ENCODE data around the gene BMP10. TPM values are rescaled to one million over a fixed set of nuclear protein-coding genes. Genes with fewer than 3 reads are reported as not detected.
A peak's percentile ranks its signal among the peaks of the same experiment; 100 is the strongest.

BMP10 gene
- total RNA-seq, 4 donors from 2014 or later, result not detected

DNA sequence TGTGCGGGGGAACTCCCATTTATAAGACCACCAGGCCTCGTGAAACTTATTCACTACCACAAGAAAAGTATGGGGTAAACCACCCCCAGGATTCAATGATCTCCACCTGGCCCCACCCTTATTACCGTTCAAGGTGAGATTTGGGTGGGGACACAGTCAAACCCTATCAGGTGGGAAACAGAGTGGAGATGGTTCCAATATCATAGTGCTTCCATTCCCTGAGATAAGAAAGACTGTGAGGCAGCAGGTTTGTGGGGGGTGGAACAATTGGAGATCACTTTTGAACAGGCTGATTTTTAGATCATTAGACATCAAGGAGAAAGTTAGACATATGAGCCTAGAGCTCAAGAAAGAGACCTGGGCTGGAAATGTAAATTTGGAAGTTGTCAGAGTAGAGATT is 42.2 kb upstream of the BMP10 start:
- DNase-seq (ENCODE audit: low spot score), result no peak
- TF ChIP-seq, protein P1, sequence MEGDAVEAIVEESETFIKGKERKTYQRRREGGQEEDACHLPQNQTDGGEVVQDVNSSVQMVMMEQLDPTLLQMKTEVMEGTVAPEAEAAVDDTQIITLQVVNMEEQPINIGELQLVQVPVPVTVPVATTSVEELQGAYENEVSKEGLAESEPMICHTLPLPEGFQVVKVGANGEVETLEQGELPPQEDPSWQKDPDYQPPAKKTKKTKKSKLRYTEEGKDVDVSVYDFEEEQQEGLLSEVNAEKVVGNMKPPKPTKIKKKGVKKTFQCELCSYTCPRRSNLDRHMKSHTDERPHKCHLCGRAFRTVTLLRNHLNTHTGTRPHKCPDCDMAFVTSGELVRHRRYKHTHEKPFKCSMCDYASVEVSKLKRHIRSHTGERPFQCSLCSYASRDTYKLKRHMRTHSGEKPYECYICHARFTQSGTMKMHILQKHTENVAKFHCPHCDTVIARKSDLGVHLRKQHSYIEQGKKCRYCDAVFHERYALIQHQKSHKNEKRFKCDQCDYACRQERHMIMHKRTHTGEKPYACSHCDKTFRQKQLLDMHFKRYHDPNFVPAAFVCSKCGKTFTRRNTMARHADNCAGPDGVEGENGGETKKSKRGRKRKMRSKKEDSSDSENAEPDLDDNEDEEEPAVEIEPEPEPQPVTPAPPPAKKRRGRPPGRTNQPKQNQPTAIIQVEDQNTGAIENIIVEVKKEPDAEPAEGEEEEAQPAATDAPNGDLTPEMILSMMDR (IDR thresholded peaks at IDR 0.05), result no peak
- ATAC-seq (ENCODE audit: low FRiP score), result no peak

DNA sequence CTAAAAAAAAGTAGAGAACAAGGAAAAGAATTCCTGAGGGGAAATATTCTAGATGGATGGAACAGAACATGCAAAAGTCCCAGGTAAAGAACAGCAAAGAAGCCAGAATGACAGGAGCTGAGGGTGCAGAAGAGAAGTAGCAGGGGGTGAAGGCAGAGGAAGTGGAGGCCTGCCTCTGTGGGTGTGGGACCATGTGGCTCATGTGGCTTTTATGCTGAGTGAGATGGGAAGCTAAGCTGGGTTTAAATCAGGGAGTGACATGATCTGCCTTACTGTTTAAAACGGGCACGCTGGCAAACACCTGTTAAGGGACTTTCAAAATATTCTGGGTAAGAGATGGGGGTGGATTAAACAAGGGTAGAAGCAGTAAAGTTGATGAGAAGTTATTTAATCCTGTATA is 41.5 kb upstream of the BMP10 start:
- ATAC-seq (ENCODE audit: low FRiP score), result no peak
- TF ChIP-seq, protein P1 (IDR thresholded peaks at IDR 0.05), result no peak
- DNase-seq (ENCODE audit: low spot score), result no peak

DNA sequence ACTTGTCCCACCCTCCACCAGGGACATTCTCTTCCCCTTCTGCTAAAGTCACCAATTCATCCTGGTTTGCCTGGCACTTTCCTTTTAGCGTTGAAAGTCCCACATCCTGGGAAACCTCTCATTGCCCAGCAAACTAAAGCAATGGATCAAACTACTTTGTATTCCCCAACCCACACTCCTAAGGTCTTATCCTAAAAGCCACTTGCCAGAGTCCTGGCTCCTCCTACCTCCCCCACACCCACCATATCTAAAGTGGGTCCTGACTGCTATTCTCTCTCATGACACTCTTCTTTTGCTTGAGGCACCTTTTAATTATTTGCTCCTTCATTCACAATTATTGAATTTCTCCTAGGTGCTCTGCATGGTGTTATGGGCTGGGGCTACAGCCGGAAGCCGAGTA is 40.9 kb upstream of the BMP10 start:
- ATAC-seq (ENCODE audit: low FRiP score) (no peak), DNase-seq (ENCODE audit: low spot score) (no peak)
- TF ChIP-seq, protein P1 (IDR thresholded peaks at IDR 0.05), result no peak

DNA sequence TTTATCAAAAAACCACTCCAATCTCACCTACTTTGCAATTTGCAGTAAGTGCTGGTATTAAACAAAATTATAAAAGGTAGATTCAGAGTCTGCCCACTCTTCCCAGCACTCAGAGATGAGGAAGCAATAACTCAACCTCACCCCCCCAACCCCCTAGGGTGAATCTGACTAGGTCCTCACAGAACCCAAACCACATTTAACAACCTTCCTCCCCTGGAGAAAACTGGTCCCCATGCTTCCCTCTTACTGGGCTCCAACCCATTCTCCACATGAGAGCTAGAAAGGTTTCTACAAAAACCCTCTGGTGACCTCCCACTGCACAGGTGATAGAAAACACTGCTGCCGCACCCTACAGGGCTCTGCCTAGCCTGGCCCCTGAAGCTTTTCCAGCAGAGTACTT is 40.5 kb upstream of the BMP10 start:
- TF ChIP-seq, protein P1 (IDR thresholded peaks at IDR 0.05), result no peak
- DNase-seq (ENCODE audit: low spot score) (no peak), ATAC-seq (ENCODE audit: low FRiP score) (no peak)

DNA sequence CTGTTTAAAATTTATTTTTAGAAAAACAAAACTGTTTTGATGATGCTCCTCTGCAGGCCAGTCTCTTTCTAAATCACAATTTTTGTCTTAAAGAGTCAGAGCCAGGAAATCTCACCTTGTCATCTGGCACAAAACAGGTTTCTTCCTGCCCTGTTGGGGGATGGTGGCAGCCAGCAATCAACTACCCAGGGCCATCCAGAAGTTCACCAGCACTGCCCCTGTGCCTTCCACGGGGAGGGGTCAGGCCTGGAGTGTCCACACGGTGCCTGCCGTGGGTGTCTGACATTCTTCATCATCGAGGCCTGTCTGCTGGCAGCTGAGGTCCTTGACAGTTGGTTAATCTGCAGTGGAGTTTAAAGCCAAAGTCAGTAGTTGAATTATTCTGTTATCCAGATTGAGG is 40.0 kb upstream of the BMP10 start:
- no peak for DNase-seq (ENCODE audit: low spot score)
- no peak for ATAC-seq (ENCODE audit: low FRiP score)
- TF ChIP-seq, protein P1 (IDR thresholded peaks at IDR 0.05), result no peak

DNA sequence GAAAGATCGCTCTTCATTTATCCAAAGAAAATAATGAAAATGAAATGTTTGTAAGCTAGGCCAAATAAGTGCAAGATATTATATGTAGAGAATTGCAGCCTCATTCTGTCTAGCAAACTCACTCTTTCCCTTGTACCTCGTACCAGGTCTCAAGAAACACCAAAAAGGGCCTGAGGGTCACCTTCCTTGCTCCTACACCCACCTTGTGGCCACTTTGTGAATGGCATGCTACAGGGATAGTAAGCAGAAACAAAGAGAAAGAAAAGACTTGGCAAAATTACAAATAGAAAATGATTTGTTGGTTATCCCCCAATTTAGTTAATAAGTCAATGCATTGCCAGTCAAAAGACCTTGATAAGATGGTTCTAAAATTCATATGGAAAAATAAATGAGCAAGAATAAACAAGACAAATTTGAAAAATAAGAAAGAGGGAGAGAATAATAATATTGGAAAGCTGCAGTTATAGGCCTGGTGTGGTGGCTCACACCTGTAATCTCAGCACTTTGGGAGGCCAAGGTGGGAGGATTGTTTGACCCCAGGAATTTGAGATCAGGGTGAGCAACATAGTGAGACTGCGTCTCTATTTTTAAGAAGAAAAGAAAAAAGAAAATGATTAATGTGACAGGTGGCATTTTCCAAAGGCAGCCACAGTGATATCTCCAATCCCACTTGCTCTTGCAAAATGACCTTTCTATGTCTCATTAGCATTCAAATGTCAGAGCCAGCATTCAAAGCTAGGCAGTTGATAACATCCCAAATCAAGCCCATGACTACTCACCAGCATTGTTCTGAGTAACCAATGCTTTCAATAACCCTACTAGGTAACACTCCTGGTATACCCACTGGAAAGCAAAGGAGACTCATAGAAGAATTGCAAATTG is 38.8 kb upstream of the BMP10 start:
- DNase-seq (ENCODE audit: low spot score) (peak; percentile 88), ATAC-seq (ENCODE audit: low FRiP score) (no peak)
- TF ChIP-seq, protein P1 (IDR thresholded peaks at IDR 0.05), result peak in 2 of 3 donors; percentile 26 to 35

DNA sequence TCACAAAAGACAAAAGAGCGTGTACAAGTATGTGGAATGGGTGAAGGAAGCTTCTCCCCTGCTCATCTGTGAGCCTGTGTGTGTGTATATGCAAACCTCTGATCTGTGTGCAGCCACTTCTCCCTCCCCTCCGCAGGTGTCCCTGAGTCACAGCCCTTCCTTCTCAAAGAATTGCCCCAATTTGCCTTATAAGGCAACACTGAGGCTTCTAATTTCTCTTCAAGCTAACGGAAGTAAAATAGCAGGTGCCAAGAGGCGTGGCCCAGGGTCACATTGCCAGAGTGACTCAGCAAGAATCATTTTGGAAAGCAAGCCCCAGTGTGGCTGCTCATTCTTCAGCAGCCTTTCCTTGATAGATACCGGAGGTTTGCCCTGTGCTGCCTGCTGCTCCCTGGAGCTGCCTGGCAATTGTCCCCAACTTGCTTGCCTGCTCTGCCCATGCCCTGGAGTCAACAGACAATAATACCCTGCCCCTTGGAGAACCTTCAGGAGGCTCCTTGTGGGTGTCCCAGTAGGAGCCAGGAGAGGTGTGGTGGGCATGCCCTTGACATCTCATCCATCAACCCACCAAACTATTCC is 37.3 kb upstream of the BMP10 start:
- DNase-seq (ENCODE audit: low spot score) (peak; percentile 40), ATAC-seq (ENCODE audit: low FRiP score) (peak; percentile 67)
- TF ChIP-seq, protein P1 (IDR thresholded peaks at IDR 0.05), result no peak

Measured in omental fat pad (tissue), 4 donors.